Ascending aorta (tissue), 2 donors: Measurements from ENCODE around the gene C15orf40. TPM values are rescaled to one million over a fixed set of nuclear protein-coding genes. Genes with fewer than 3 reads are reported as not detected.

ENCODE experiments used
- DNase-seq, 2 donors: peaks; one replicate each; pipeline ENCODE4 v3.0.0-alpha.2; 2019; ENCODE audit warnings: low spot score in 2 of 2
- H3K27ac ChIP-seq, 2 donors: fragments of 200-600 bp; sonication (generic); one replicate each; pipeline ENCODE4 v1.5.1; 2016 to 2017; ENCODE audit warnings: mild to moderate bottlenecking in 1 of 2
- H3K27me3 ChIP-seq: fragments of 200-600 bp; sonication (generic); one replicate; pipeline ENCODE4 v1.5.1; 2017
- H3K36me3 ChIP-seq, 2 donors: fragments of 200-600 bp; sonication (generic); one replicate each; pipeline ENCODE4 v1.5.1; 2016
- H3K4me1 ChIP-seq, 2 donors: fragments of 200-600 bp; sonication (generic); one replicate each; pipeline ENCODE4 v1.5.1; 2016 to 2017; ENCODE audit warnings: mild to moderate bottlenecking in 1 of 2
- H3K4me3 ChIP-seq, 2 donors: fragments of 200-600 bp; sonication (generic); one replicate each; pipeline ENCODE4 v1.5.1; 2016 to 2017; ENCODE audit warnings: mild to moderate bottlenecking in 1 of 2
- H3K9me3 ChIP-seq, 2 donors: fragments of 200-600 bp; sonication (generic); one replicate each; pipeline ENCODE4 v1.5.1; 2016
- CTCF ChIP-seq, 3 experiments: fragments of 200-600 bp in 2 of 3; fragments of 450-650 bp in 1 of 3; sonication (generic) in 2 of 3; IDR thresholded peaks; one replicate each; pipeline ENCODE4 v1.5.1; 2016 to 2019; ENCODE audit warnings: antibody characterized with exemption in 3 of 3, mild to moderate bottlenecking in 1 of 3, moderate library complexity in 1 of 3
- intact Hi-C: fragments of 100-400 bp; cut with DNase I; formaldehyde crosslinking; loops from one replicate; pipeline ENCODE4 v1.15.1; 2023
- total RNA-seq: library from RNA; depleted of rRNA; stranded (reverse); fragments of >200 nt; gene quantifications from one replicate; pipeline ENCODE4 v1.1.0, GENCODE V29; 2016

Gene C15orf40
- total RNA-seq, 1 donor from 2014 or later: 1.3 TPM

- Histone ChIP-seq H3K27me3 (no peaks in the 10 kb centered on the region), H3K27ac (no peak overlapping the region), H3K9me3 (no peaks in the 10 kb centered on the region), H3K36me3 (no peaks in the 10 kb centered on the region), H3K4me3 (no peak overlapping the region), H3K4me1 (no peaks in the 10 kb centered on the region)
- intact Hi-C loops: no loop called here
- TF ChIP-seq CTCF (IDR thresholded peaks at IDR 0.05): no peak
- no peak for DNase-seq
Measured at GRCh38 chr15:82963471-82964341, 47.7 kb downstream of the C15orf40 start.

GRCh38 chr15:82960766-82961165 is 50.7 kb downstream of the C15orf40 start:
- no peak overlapping the region for H3K27ac ChIP-seq
- H3K36me3 ChIP-seq: no peaks in the 10 kb centered on the region
- no peak for TF ChIP-seq CTCF (IDR thresholded peaks at IDR 0.05)
- H3K4me3 ChIP-seq: no peak overlapping the region
- H3K27me3 ChIP-seq: no peaks in the 10 kb centered on the region
- DNase-seq: no peak
- no peaks in the 10 kb centered on the region for H3K4me1 ChIP-seq
- intact Hi-C loops: no loop called here
- H3K9me3 ChIP-seq: no peaks in the 10 kb centered on the region

- intact Hi-C loops: no loop called here
- no peaks in the 10 kb centered on the region for H3K36me3 ChIP-seq
- H3K4me3 ChIP-seq: no peak overlapping the region
- no peaks in the 10 kb centered on the region for H3K9me3 ChIP-seq
- no peaks in the 10 kb centered on the region for H3K4me1 ChIP-seq
- TF ChIP-seq CTCF (IDR thresholded peaks at IDR 0.05): no peak
- no peak for DNase-seq
- H3K27ac ChIP-seq: no peak overlapping the region
- no peaks in the 10 kb centered on the region for H3K27me3 ChIP-seq
Measured at GRCh38 chr15:82959423-82959822, 52.0 kb downstream of the C15orf40 start.

GRCh38 chr15:82958638-82959037 is 52.8 kb downstream of the C15orf40 start:
- intact Hi-C loops: no loop called here

More at GRCh38 chr15:82958638-82959037, 52.8 kb downstream of the C15orf40 start:
- no peak for DNase-seq
- no peak for TF ChIP-seq CTCF (IDR thresholded peaks at IDR 0.05)
- Histone ChIP-seq H3K4me3 (no peak overlapping the region), H3K4me1 (no peaks in the 10 kb centered on the region), H3K36me3 (no peaks in the 10 kb centered on the region), H3K27ac (no peak overlapping the region), H3K27me3 (no peaks in the 10 kb centered on the region), H3K9me3 (no peaks in the 10 kb centered on the region)
